A549 (cell line): ENCODE data around the gene MYOM1. TPM values are rescaled to one million over a fixed set of nuclear protein-coding genes. Genes with fewer than 3 reads are reported as not detected.

Source experiments
- ATAC-seq, 2 experiments: fragments of 200-7000 bp in 1 of 2; fragments of >200 bp in 1 of 2; cut with Nextera tagmentation in 1 of 2; cut with Tn5 transposase in 1 of 2; 3 replicates each; pipeline versions ENCODE4 v1.8.0 to v1.9.1; 2018 to 2020; ENCODE audit warnings: mild to moderate bottlenecking in 1 of 2, moderate library complexity in 1 of 2
- CTCF ChIA-PET: fragments of 300-600 bp; sonication (Branson Sonifier 250); formaldehyde crosslinking; extraction: SDS; loops from one replicate; lab custom pipeline; 2021; ENCODE audit warnings: antibody characterized with exemption, inconsistent platforms; lab: Yijun Ruan, JAX
- POLR2A ChIA-PET: fragments of 350-600 bp; formaldehyde crosslinking; extraction: SDS; loops from one replicate; lab custom pipeline; 2021; ENCODE audit warnings: antibody characterized with exemption, inconsistent platforms; lab: Yijun Ruan, JAX
- DNase-seq, 2 experiments: peaks; one replicate each; pipeline versions ENCODE4 v3.0.0 to v3.0.0-alpha.2; 2011 to 2016; ENCODE audit warnings: low read depth in 1 of 2, low spot score in 1 of 2
- FAIRE-seq: peaks from 2 replicates; lab custom pipeline; 2011; peaks lifted over from hg19 to GRCh38; lab: Jason Lieb, UNC
- H3K27ac ChIP-seq, 2 experiments: fragments of >200 bp; sonication (Bioruptor Twin); formaldehyde crosslinking; 3 replicates each; pipeline ENCODE4 v1.5.1; 2016 to 2017
- H3K4me1 ChIP-seq: fragments of >200 bp; sonication (Bioruptor Twin); formaldehyde crosslinking; 3 replicates; pipeline ENCODE4 v1.6.1; 2016
- H3K4me2 ChIP-seq: fragments of >200 bp; sonication (Bioruptor Twin); formaldehyde crosslinking; 3 replicates; pipeline ENCODE4 v1.6.1; 2016
- H3K4me3 ChIP-seq: fragments of >200 bp; sonication (Bioruptor Twin); formaldehyde crosslinking; 3 replicates; pipeline ENCODE4 v1.5.1; 2016
- H3K9me3 ChIP-seq: fragments of >200 bp; sonication (Bioruptor Twin); formaldehyde crosslinking; 3 replicates; pipeline ENCODE4 v1.6.1; 2016
- BCL3 ChIP-seq: fragments of >200 bp; sonication (Bioruptor Twin); formaldehyde crosslinking; IDR thresholded peaks from 3 replicates; pipeline ENCODE4 v1.6.1; 2016
- CBX2 ChIP-seq: fragments of 200-600 bp; sonication (generic); IDR thresholded peaks from 2 replicates; pipeline ENCODE4 v1.6.1; 2016; ENCODE audit warnings: low read depth, mild to moderate bottlenecking, borderline replicate concordance
- CBX8 ChIP-seq: fragments of 200-600 bp; sonication (generic); IDR thresholded peaks from 2 replicates; pipeline ENCODE4 v1.6.1; 2016
- CEBPB ChIP-seq, 2 experiments: fragments of >200 bp in 1 of 2; sonication (Bioruptor Twin) in 1 of 2; formaldehyde crosslinking in 1 of 2; IDR thresholded peaks; 2 replicates each; pipeline ENCODE4 v1.6.1; 2012 to 2016
- CHD2 ChIP-seq: fragments of 150-350 bp; IDR thresholded peaks from 2 replicates; pipeline ENCODE4 v1.6.1; 2014; ENCODE audit warnings: low read length; ENCODE audit not compliant: partially characterized antibody
- CTCF ChIP-seq: fragments of >200 bp; sonication (Bioruptor Twin); formaldehyde crosslinking; IDR thresholded peaks from 3 replicates; pipeline ENCODE4 v1.5.1; 2016
- E2F6 ChIP-seq: IDR thresholded peaks from 2 replicates; pipeline ENCODE4 v1.6.1; 2012; ENCODE audit warnings: low read depth, borderline replicate concordance
- EP300 ChIP-seq, 2 experiments: fragments of >200 bp; sonication (Bioruptor Twin); formaldehyde crosslinking; IDR thresholded peaks; 2 replicates in 1 of 2; 3 replicates in 1 of 2; pipeline ENCODE4 v1.6.1; 2016 to 2017
- FOSB ChIP-seq: fragments of 250-450 bp; sonication (Bioruptor Pico); IDR thresholded peaks from 2 replicates; pipeline ENCODE4 v1.5.0; 2020; ENCODE audit warnings: mild to moderate bottlenecking, moderate library complexity
- HES2 ChIP-seq: fragments of >200 bp; sonication (Bioruptor Twin); formaldehyde crosslinking; IDR thresholded peaks from 2 replicates; pipeline ENCODE4 v1.6.1; 2016
- HOXA7 ChIP-seq: fragments of 250-450 bp; sonication (Bioruptor Pico); IDR thresholded peaks from 2 replicates; pipeline ENCODE4 v1.5.0; 2020; ENCODE audit warnings: mild to moderate bottlenecking, moderate library complexity
- JUN ChIP-seq, 2 experiments: fragments of >200 bp; sonication (Bioruptor Twin); formaldehyde crosslinking; IDR thresholded peaks; 2 replicates in 1 of 2; 3 replicates in 1 of 2; pipeline ENCODE4 v1.6.1; 2016 to 2017
- JUNB ChIP-seq: fragments of >200 bp; sonication (Bioruptor Twin); formaldehyde crosslinking; IDR thresholded peaks from 2 replicates; pipeline ENCODE4 v1.6.1; 2016
- MAX ChIP-seq: IDR thresholded peaks from 2 replicates; pipeline ENCODE4 v1.6.1; 2012
- NFE2L2 ChIP-seq: fragments of 150-350 bp; conservative IDR thresholded peaks from 2 replicates; pipeline ENCODE4 v1.6.1; 2014; ENCODE audit warnings: low read length
- PBX3 ChIP-seq: IDR thresholded peaks from 2 replicates; pipeline ENCODE4 v1.6.1; 2012
- PHF8 ChIP-seq: fragments of 200-600 bp; sonication (generic); IDR thresholded peaks from 2 replicates; pipeline ENCODE4 v1.6.1; 2016; ENCODE audit warnings: low read depth, mild to moderate bottlenecking, antibody characterized with exemption, moderate library complexity, borderline replicate concordance
- POLR2A ChIP-seq: IDR thresholded peaks from 2 replicates; pipeline ENCODE4 v1.6.1; 2012; ENCODE audit warnings: mild to moderate bottlenecking, low read length
- RFX5 ChIP-seq: fragments of 450-650 bp; IDR thresholded peaks from 2 replicates; pipeline ENCODE4 v1.7.1; 2014; ENCODE audit warnings: antibody characterized with exemption, mild to moderate bottlenecking, moderate library complexity
- SMC3 ChIP-seq: fragments of >200 bp; sonication (Bioruptor Twin); formaldehyde crosslinking; IDR thresholded peaks from 3 replicates; pipeline ENCODE4 v1.6.1; 2018; ENCODE audit warnings: inconsistent platforms
- SREBF2 ChIP-seq: fragments of 450-650 bp; IDR thresholded peaks from 2 replicates; pipeline ENCODE4 v1.6.1; 2014; ENCODE audit warnings: mild to moderate bottlenecking, moderate library complexity
- TFCP2L1 ChIP-seq: fragments of 250-450 bp; sonication (Bioruptor Pico); IDR thresholded peaks from 2 replicates; pipeline ENCODE4 v1.5.0; 2021; ENCODE audit warnings: mild to moderate bottlenecking
- USF2 ChIP-seq: fragments of 450-650 bp; IDR thresholded peaks from 2 replicates; pipeline ENCODE4 v1.6.1; 2014; ENCODE audit warnings: antibody characterized with exemption
- ZSCAN20 ChIP-seq: fragments of 250-450 bp; sonication (Bioruptor Pico); IDR thresholded peaks from 2 replicates; pipeline ENCODE4 v1.8.0; 2022; ENCODE audit warnings: mild to moderate bottlenecking, moderate library complexity
- WGBS: methylation state at CpG from one replicate; pipeline ENCODE4 v1.1.6; 2017; ENCODE audit errors: missing lambda C conversion rate; 5-methylcytosine and 5-hydroxymethylcytosine counted together
- polyA plus RNA-seq, 4 experiments: library from polyadenylated mRNA; depleted of rRNA in 3 of 4; stranded (reverse); fragments of >200 nt; fragmentation: RNase III in 1 of 4; extraction: RNeasy Plus Mini Kit Qiagen cat#74134 plus additional on column Dnase treatment in 1 of 4; gene quantifications; 2 replicates in 3 of 4; 3 replicates in 1 of 4; pipeline ENCODE4 v1.2.3, GENCODE V29; 2011 to 2017

MYOM1 gene
- polyA plus RNA-seq, 2 of the 4 experiments (the other 2 are of a cell fraction) = 0.18 to 0.30 TPM

- DNase-seq (no peak), ATAC-seq (no peak)
- WGBS = 58% methylated on average over 5 of the region's 5 CpGs
- Histone ChIP-seq H3K4me2 (no peak overlapping the region), H3K9me3 (no peaks in the 10 kb centered on the region), H3K4me3 (no peak overlapping the region)
- no peak for TF ChIP-seq EP300 (IDR thresholded peaks at IDR 0.05)
- no peak for TF ChIP-seq USF2
- TF ChIP-seq SREBF2 = no peak
- TF ChIP-seq JUNB = no peak
- TF ChIP-seq, all 56 proteins: peak for 0
- ChIA-PET CTCF (interaction anchor here (0.7 to 1.3 kb wide), 2 partner anchors 11 to 511 kb away, joined by 4 read pairs; no protein-coding TSS in a partner anchor), POLR2A (no interaction called here)
- no peak overlapping the region for H3K27ac ChIP-seq
- no peak for FAIRE-seq
- H3K4me1 ChIP-seq = no peaks in the 10 kb centered on the region
Measured at GRCh38 chr18:3234457-3234856, 14.7 kb upstream of the MYOM1 start.

GRCh38 chr18:3233433-3234168, 13.8 kb upstream of the MYOM1 start:
- POLR2A ChIA-PET = no interaction called here
- Histone ChIP-seq H3K9me3 (no peaks in the 10 kb centered on the region), H3K4me1 (no peaks in the 10 kb centered on the region), H3K4me2 (no peak overlapping the region), H3K4me3 (no peak overlapping the region), H3K27ac (no peak overlapping the region)
- ATAC-seq (no peak), FAIRE-seq (no peak), DNase-seq (no peak)
- CTCF ChIA-PET = interaction anchor here (1.3 kb wide), 1 partner anchor 12 kb away, joined by 4 read pairs; no protein-coding TSS in a partner anchor
- no peak for TF ChIP-seq HES2
- TF ChIP-seq CBX2 = no peak
- no peak for TF ChIP-seq PHF8
- no peak for TF ChIP-seq EP300 (IDR thresholded peaks at IDR 0.05)
- no peak for TF ChIP-seq TFCP2L1 (CRISPR knock-in tag)
- no peak for TF ChIP-seq CTCF
- no peak for TF ChIP-seq E2F6
- no peak for TF ChIP-seq FOSB (CRISPR knock-in tag)
- no peak for TF ChIP-seq ZSCAN20 (CRISPR knock-in tag)
- no peak for TF ChIP-seq JUN (IDR thresholded peaks at IDR 0.05)
- TF ChIP-seq CHD2 = no peak
- no peak for TF ChIP-seq NFE2L2
- no peak for TF ChIP-seq BCL3
- TF ChIP-seq CEBPB (IDR thresholded peaks at IDR 0.05) = no peak
- no peak for TF ChIP-seq RFX5
- no peak for TF ChIP-seq SMC3
- WGBS = 77% methylated on average over 4 of the region's 4 CpGs

- DNase-seq (no peak), ATAC-seq (no peak), FAIRE-seq (no peak)
- no peaks in the 10 kb centered on the region for H3K4me1 ChIP-seq
- WGBS = 88% methylated on average over 1 of the region's 1 CpG
- H3K4me2 ChIP-seq = no peak overlapping the region
- H3K4me3 ChIP-seq = no peak overlapping the region
- no peaks in the 10 kb centered on the region for H3K9me3 ChIP-seq
- H3K27ac ChIP-seq = no peak overlapping the region
- ChIA-PET CTCF (no interaction called here), POLR2A (no interaction called here)
- TF ChIP-seq CTCF (no peak), POLR2A (no peak), PBX3 (no peak), HES2 (no peak), SMC3 (no peak), MAX (no peak), E2F6 (no peak), HOXA7 (CRISPR knock-in tag) (no peak), CBX8 (no peak)
Measured at GRCh38 chr18:3233004-3233403, 13.2 kb upstream of the MYOM1 start.
